LNCAP (cell line): ENCODE results near the gene KLF2.

Experiments used
- CTCF ChIP-seq: fragments of 450-650 bp; IDR thresholded peaks from 2 replicates; pipeline ENCODE4 v1.5.1; 2017; ENCODE audit warnings: mild to moderate bottlenecking

The KLF2 gene

GRCh38 chr19:16343156-16343555 lies 18.5 kb downstream of the KLF2 start:
- no peak for TF ChIP-seq CTCF

- TF ChIP-seq CTCF = no peak
These were observed 20.8 kb downstream of the KLF2 start for GRCh38 chr19:16345457-16345856.

GRCh38 chr19:16347706-16348105 lies 23.1 kb downstream of the KLF2 start:
- no peak for TF ChIP-seq CTCF

GRCh38 chr19:16349551-16350152 lies 25.0 kb downstream of the KLF2 start:
- TF ChIP-seq CTCF = no peak

- no peak for TF ChIP-seq CTCF
These were observed 26.6 kb downstream of the KLF2 start for GRCh38 chr19:16351133-16351809.

- no peak for TF ChIP-seq CTCF
These were observed 30.8 kb downstream of the KLF2 start for GRCh38 chr19:16355293-16356043.

GRCh38 chr19:16358456-16358855 lies 33.8 kb downstream of the KLF2 start:
- no peak for TF ChIP-seq CTCF
